OCI-LY1 (cell line): ENCODE data around the gene P3H3.
A peak's percentile ranks its signal among the peaks of the same experiment; 100 is the strongest.

ENCODE experiments used
- H2AFZ ChIP-seq: fragments of 200-600 bp; sonication (generic), shearing (Covaris generic); 2 replicates; pipeline ENCODE4 v1.6.0; 2014; ENCODE audit warnings: antibody characterized with exemption, mild to moderate bottlenecking, low read length
- H3F3A ChIP-seq: fragments of 200-600 bp; sonication (generic), shearing (Covaris generic); 2 replicates; pipeline ENCODE4 v1.6.0; 2014; ENCODE audit warnings: mild to moderate bottlenecking, antibody characterized with exemption, low read length, moderate library complexity; ENCODE audit not compliant: insufficient read depth
- H3K27ac ChIP-seq: fragments of 200-600 bp; sonication (generic); 2 replicates; pipeline ENCODE4 v1.5.1; 2014; ENCODE audit warnings: low read length, mixed run types, mild to moderate bottlenecking, low read depth; ENCODE audit not compliant: poor library complexity, severe bottlenecking
- H3K27me3 ChIP-seq: fragments of 200-600 bp; sonication (generic); 2 replicates; pipeline ENCODE4 v1.6.0; 2014; ENCODE audit warnings: antibody characterized with exemption, mild to moderate bottlenecking, low read length, moderate library complexity; ENCODE audit not compliant: insufficient read depth
- H3K36me3 ChIP-seq: fragments of 200-600 bp; sonication (generic); 2 replicates; pipeline ENCODE4 v1.6.1; 2014; ENCODE audit warnings: mild to moderate bottlenecking, antibody characterized with exemption, low read length, moderate library complexity, mixed read lengths; ENCODE audit not compliant: insufficient read depth
- H3K4me1 ChIP-seq: fragments of 200-600 bp; sonication (generic); 2 replicates; pipeline ENCODE4 v1.5.1; 2014; ENCODE audit warnings: mild to moderate bottlenecking, low read length, moderate library complexity; ENCODE audit not compliant: insufficient read depth, severe bottlenecking
- H3K4me2 ChIP-seq: fragments of 200-600 bp; sonication (generic), shearing (Covaris generic); 2 replicates; pipeline ENCODE4 v1.6.1; 2014; ENCODE audit warnings: low read length
- H3K4me3 ChIP-seq: fragments of 200-600 bp; sonication (generic); 2 replicates; pipeline ENCODE4 v1.5.1; 2014; ENCODE audit warnings: low read length, low read depth, mild to moderate bottlenecking, mixed read lengths; ENCODE audit not compliant: poor library complexity, severe bottlenecking
- H3K79me2 ChIP-seq: fragments of 200-600 bp; shearing (Covaris generic); 2 replicates; pipeline ENCODE4 v1.6.1; 2016; ENCODE audit warnings: mixed run types, low read length, mixed read lengths; ENCODE audit not compliant: insufficient read depth
- H3K9ac ChIP-seq: fragments of 200-600 bp; sonication (generic), shearing (Covaris generic); 2 replicates; pipeline ENCODE4 v1.6.1; 2014; ENCODE audit warnings: mild to moderate bottlenecking, low read length, mixed read lengths
- H3K9me2 ChIP-seq: fragments of 200-600 bp; sonication (generic), shearing (Covaris generic); 2 replicates; pipeline ENCODE4 v1.6.1; 2014; ENCODE audit warnings: low read depth, mild to moderate bottlenecking, low read length, mixed read lengths
- H3K9me3 ChIP-seq: fragments of 200-600 bp; shearing (Covaris generic); 2 replicates; pipeline ENCODE4 v1.6.1; 2014; ENCODE audit warnings: low read length, mixed read lengths
- H4K20me1 ChIP-seq: fragments of 200-600 bp; sonication (generic), shearing (Covaris generic); 2 replicates; pipeline ENCODE4 v1.6.0; 2016; ENCODE audit warnings: mild to moderate bottlenecking, low read length; ENCODE audit not compliant: insufficient read depth
- EZH2 ChIP-seq: fragments of 200-600 bp; sonication (generic), shearing (Covaris generic); IDR thresholded peaks from 2 replicates; pipeline ENCODE4 v1.8.0; 2017; ENCODE audit warnings: borderline replicate concordance, mixed run types, mild to moderate bottlenecking, antibody characterized with exemption, low read length, moderate library complexity, mixed read lengths
- TF ChIP-seq, protein P1 (sequence below): fragments of 200-600 bp; sonication (generic), shearing (Covaris generic); IDR thresholded peaks from 2 replicates; pipeline ENCODE4 v1.5.1; 2017; ENCODE audit warnings: mild to moderate bottlenecking, antibody characterized with exemption, low read length, moderate library complexity, mixed read lengths

P3H3 gene

DNA sequence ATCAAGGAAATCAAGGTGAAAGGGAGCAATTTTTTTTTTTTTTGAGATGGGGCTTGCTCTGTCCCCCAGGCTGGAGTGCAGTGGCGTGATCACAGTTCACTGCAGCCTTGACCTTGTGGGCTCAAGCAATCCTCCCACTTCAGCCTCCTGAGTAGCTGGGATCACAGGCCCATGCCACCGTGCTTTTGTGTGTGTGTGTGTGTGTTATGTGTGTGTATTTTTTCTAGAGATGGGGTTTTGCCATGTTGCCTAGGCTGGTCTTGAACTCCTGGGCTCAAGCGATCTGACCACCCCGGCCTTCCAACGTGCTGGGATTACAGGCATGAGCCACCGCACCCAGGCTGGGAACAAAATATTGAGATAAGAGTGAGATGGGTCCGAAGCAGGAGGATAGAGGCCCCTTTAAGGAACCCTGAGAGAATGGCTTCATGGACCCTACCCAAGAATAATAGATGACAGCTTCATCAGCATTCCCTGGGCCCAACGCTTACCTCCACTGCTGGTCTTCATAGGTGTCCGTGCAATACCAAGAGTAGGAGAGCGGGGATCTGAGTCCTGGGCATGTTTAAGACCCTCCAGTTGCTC, 21.9 kb downstream of the P3H3 start:
- no peaks in the 10 kb centered on the region for H3K9me3 ChIP-seq
- H3K79me2 ChIP-seq = peaks cover 20% of the 10 kb centered on the region
- TF ChIP-seq EZH2 = no peak
- TF ChIP-seq, protein P1, sequence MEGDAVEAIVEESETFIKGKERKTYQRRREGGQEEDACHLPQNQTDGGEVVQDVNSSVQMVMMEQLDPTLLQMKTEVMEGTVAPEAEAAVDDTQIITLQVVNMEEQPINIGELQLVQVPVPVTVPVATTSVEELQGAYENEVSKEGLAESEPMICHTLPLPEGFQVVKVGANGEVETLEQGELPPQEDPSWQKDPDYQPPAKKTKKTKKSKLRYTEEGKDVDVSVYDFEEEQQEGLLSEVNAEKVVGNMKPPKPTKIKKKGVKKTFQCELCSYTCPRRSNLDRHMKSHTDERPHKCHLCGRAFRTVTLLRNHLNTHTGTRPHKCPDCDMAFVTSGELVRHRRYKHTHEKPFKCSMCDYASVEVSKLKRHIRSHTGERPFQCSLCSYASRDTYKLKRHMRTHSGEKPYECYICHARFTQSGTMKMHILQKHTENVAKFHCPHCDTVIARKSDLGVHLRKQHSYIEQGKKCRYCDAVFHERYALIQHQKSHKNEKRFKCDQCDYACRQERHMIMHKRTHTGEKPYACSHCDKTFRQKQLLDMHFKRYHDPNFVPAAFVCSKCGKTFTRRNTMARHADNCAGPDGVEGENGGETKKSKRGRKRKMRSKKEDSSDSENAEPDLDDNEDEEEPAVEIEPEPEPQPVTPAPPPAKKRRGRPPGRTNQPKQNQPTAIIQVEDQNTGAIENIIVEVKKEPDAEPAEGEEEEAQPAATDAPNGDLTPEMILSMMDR = no peak
- H2AFZ ChIP-seq = no peak overlapping the region
- H3K9ac ChIP-seq = peak overlapping the region; percentile 93
- peak overlapping the region; percentile 80 for H3K4me3 ChIP-seq
- H3K36me3 ChIP-seq = peaks cover 44% of the 10 kb centered on the region
- H4K20me1 ChIP-seq = no peaks in the 10 kb centered on the region
- no peaks in the 10 kb centered on the region for H3K9me2 ChIP-seq
- H3K4me2 ChIP-seq = peak overlapping the region; percentile 83
- peaks cover 36% of the 10 kb centered on the region for H3K4me1 ChIP-seq
- no peaks in the 10 kb centered on the region for H3K27me3 ChIP-seq
- no peaks in the 10 kb centered on the region for H3F3A ChIP-seq
- H3K27ac ChIP-seq = peak overlapping the region; percentile 83

DNA sequence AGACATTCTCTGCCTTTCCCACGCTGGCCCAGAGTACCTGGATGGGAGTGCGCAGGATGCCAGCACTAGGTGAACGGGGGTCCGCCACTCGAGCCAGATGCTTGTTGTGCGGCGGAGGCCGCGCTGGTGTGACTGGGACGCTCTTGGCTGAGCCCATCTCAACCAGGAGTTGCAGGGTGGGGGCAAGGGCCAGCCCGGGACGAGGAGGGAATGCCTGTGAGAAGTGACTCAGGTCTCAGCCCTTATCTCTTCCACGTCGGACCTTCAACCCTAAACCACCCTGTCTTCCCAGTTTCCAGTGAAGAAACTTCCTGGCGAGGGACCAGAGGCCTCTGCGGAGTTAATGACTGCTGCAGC, 22.6 kb downstream of the P3H3 start:
- no peak for TF ChIP-seq EZH2
- TF ChIP-seq, protein P1 = no peak
- H3K27ac ChIP-seq = peak overlapping the region; percentile 83
- no peaks in the 10 kb centered on the region for H3F3A ChIP-seq
- H3K4me1 ChIP-seq = peaks cover 36% of the 10 kb centered on the region
- peak overlapping the region; percentile 80 for H3K4me3 ChIP-seq
- peaks cover 20% of the 10 kb centered on the region for H3K79me2 ChIP-seq
- H4K20me1 ChIP-seq = no peaks in the 10 kb centered on the region
- peak overlapping the region; percentile 83 for H3K4me2 ChIP-seq
- no peaks in the 10 kb centered on the region for H3K9me3 ChIP-seq
- peak overlapping the region; percentile 93 for H3K9ac ChIP-seq
- H2AFZ ChIP-seq = no peak overlapping the region
- no peaks in the 10 kb centered on the region for H3K27me3 ChIP-seq
- peaks cover 51% of the 10 kb centered on the region for H3K36me3 ChIP-seq
- no peaks in the 10 kb centered on the region for H3K9me2 ChIP-seq

DNA sequence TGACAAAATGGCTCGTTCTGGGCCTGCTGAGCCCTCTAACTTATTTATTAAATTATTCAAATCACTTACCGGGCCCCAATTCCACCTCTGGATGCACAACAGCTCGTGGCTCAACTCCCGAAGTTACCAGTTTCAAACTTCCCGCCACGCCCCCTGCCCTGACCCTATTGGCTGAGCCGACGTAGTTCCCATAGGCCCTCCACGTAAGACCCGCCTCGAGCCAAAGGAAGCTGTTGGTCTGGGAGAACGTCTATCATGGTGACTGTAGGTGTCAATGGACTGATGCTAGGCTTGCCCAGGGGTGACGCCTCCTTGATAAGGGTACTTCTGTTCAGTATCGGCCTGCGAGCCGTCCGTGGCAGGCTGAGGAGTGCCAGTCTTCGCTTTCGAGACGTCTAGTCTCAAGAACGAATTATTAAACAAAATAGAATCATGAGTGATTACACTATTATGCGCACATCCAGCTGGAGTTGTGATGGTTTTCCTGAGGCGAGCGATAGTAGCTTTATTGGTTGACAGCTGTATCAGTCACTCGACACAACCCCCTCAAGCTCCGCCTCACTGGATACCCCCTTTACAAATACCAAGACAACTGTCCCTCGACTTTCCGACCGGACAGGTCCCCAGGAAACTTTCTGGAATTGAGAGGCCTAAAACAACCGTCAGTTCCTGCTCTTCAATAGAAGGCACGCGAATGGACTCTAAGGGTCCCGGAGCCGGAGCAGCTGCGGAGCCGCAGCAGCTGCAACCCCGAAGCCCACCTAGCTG, 23.1 kb downstream of the P3H3 start, which contains the start of gene CDCA3:
Gene CDCA3 (minus strand): TSS at position 134 of the 768 bp plus-strand sequence. CDS start 334 bp downstream, outside the sequence.
- peak within 1 kb of the TSS; percentile 80 for H3K4me3 ChIP-seq
- H3K4me1 ChIP-seq = peaks cover 36% of the 10 kb centered on the region
- peaks cover 51% of the 10 kb centered on the region for H3K36me3 ChIP-seq
- peak within 1 kb of the TSS; percentile 93 for H3K9ac ChIP-seq
- peak within 1 kb of the TSS; percentile 83 for H3K27ac ChIP-seq
- peaks cover 20% of the 10 kb centered on the region for H3K79me2 ChIP-seq
- H3K27me3 ChIP-seq = no peaks in the 10 kb centered on the region
- peak within 1 kb of the TSS; percentile 83 for H3K4me2 ChIP-seq
- H2AFZ ChIP-seq = no peak within 1 kb of the TSS
- TF ChIP-seq EZH2 = no peak
- TF ChIP-seq, protein P1 = no peak
- H3F3A ChIP-seq = no peaks in the 10 kb centered on the region
- H3K9me2 ChIP-seq = no peaks in the 10 kb centered on the region
- no peaks in the 10 kb centered on the region for H3K9me3 ChIP-seq
- no peaks in the 10 kb centered on the region for H4K20me1 ChIP-seq
